ENCODE results near the gene TMEM187.
A peak's percentile ranks its signal among the peaks of the same experiment; 100 is the strongest.
"Not testable (repeated sequence)": the region's sequence is repeated elsewhere in the genome, so short reads cannot be mapped to it uniquely, and the experiment has no call there.

TMEM187 gene

GRCh38 chrX:153971450-153972367 is 845 bp upstream of the TMEM187 start, which contains the start of gene HCFC1:
Gene HCFC1 (minus strand): TSS chrX:153971818. CDS start chrX:153970840, 978 bp downstream.
- DNase-seq (ENCODE audit: low spot score) = peak; percentile 83

DNA sequence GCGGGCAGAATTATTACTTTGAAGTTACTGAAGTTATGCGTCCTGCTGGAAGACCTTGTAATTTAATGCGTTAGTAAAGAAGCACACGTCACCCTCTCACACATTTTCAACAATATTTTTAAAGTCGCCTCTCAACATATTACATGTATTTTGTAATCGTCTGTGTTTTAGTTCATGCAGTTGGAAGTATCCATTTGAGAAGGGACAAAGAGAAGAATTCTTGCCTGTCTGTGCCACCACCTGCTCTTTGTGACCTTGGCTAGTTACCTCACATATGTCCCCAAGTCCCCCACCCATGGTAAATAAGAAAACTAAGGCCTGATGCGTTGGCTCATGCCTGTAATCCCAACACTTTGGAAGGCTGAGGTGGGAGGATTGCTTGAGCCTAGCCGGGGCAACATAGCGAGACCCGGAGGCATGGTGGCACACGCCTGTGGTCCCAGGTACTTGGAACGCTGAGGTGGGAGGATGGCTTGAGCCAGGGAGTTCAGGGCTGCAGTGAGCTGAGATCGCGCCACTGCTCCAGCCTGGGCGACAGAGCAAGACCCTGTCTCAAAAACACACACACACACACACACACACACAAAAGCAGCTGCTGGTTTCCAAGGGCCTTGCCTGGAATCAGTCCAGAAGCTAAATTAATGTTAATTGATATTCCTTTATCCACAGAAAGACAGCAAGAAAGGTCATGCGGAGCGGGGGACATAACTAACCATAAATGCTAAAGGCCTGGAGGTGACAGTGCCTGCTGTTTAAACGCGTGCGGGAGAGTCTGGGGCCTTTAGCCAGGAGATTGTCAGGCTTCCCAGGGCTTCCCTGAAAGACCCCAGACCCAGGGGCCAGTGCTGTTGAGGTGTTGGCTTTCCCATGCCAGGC is 811 bp downstream of the TMEM187 start:
- peak; percentile 22 for DNase-seq (ENCODE audit: low spot score)

GRCh38 chrX:153974003-153974725 is 1.6 kb downstream of the TMEM187 start:
- no peak for DNase-seq (ENCODE audit: low spot score)

DNA sequence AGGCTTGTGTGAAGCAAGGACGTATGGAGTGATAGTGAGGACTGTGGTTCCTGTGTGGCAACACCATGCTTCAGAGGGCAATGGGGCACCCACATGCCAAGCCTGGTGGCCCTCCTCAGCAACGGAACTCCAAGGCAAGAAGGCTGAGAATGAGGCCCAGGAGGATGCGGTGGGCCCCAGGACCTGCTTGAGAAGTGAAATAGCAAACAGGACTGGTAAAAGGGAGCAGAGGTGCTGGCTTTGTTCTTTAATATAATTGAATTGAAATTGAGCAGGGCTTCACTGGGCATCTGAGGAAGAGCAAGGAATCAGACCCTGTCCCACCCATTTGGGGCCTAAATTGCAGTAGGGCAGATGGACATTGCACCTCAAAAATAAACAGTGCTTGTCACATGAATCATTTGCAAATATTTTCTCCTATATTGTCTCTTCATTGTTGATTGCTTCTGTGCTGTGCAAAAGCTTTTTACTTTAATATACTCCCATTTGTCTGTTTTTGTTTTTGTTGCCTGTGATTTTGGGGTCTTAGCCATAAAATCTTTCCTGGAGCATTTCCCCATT is 2.3 kb downstream of the TMEM187 start:
- no peak for DNase-seq (ENCODE audit: low spot score)

DNA sequence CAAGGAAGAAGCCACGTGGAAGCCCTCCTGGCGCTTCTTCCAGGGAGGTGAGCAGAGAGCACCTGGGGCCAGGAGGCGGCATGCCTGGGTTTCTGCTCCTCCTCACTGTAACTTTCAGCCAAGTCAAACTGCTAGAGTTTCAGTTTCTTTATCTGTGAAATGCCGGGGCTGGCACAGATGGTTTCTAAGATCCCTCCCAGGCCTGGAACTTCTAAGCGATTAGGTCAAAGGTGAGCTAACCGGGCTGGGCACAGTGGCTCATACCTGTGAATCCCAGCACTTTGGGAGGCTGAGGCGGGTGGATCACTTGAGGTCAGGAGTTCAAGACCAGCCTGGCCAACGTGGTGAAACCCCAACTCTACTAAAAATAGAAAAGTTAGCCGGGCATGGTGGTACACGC is 7.8 kb downstream of the TMEM187 start:
- not testable (repeated sequence) for DNase-seq (ENCODE audit: low spot score)

DNA sequence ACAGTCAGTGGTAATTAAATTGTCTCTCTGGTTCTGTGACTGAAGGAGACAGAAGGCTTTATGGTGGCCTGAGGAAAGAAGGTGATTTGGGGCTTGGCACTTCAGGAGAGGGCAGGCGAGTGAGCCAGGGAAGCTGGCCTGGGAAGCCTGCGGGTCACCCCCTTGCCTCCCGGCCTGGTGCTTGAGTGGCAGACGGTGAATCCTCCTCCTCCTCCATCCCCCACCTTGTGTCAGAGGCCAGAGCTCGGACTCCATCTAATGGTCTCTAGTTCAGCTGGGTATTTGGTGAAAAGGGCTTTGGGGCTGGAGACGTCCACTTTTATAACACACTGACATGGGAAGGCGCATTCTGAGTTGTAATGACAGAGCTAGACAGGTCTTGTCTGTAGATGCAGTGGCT is 8.7 kb downstream of the TMEM187 start:
- DNase-seq (ENCODE audit: low spot score) = no peak

DNA sequence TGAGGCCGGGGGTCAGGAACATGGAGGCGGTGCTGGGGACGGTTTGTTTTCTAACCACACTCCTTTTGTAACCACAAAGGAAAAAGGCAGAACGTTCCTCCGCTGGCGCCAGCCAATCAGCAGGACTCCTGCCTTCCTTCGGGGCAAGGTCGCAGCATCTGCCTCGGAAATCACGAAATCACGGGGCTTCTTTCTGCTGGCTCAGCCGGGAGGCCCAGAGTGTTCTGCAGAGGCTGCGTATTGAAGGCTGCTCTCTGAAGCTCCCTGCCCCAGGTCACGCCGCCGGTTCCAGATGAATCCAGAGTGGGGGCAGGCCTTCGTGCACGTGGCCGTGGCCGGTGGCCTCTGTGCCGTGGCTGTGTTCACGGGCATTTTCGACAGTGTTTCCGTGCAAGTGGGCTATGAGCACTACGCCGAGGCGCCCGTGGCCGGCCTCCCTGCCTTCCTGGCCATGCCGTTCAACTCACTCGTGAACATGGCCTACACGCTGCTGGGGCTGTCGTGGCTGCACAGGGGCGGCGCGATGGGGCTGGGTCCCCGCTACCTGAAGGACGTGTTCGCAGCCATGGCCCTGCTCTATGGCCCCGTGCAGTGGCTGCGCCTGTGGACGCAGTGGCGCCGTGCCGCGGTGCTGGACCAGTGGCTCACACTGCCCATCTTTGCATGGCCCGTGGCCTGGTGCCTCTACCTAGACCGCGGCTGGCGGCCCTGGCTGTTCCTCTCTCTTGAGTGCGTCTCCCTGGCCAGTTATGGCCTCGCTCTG is 9.4 kb downstream of the TMEM187 start:
- peak; percentile 38 for DNase-seq (ENCODE audit: low spot score)

- DNase-seq (ENCODE audit: low spot score) = no peak
Observed at GRCh38 chrX:153983321-153983801, 10.8 kb downstream of the TMEM187 start.

GRCh38 chrX:153984351-153985178 is 12.0 kb downstream of the TMEM187 start:
- no peak for DNase-seq (ENCODE audit: low spot score)

GRCh38 chrX:153988493-153988892 is 15.9 kb downstream of the TMEM187 start:
- DNase-seq (ENCODE audit: low spot score) = no peak

GRCh38 chrX:153989973-153990655 is 17.6 kb downstream of the TMEM187 start:
- DNase-seq (ENCODE audit: low spot score) = no peak

DNA sequence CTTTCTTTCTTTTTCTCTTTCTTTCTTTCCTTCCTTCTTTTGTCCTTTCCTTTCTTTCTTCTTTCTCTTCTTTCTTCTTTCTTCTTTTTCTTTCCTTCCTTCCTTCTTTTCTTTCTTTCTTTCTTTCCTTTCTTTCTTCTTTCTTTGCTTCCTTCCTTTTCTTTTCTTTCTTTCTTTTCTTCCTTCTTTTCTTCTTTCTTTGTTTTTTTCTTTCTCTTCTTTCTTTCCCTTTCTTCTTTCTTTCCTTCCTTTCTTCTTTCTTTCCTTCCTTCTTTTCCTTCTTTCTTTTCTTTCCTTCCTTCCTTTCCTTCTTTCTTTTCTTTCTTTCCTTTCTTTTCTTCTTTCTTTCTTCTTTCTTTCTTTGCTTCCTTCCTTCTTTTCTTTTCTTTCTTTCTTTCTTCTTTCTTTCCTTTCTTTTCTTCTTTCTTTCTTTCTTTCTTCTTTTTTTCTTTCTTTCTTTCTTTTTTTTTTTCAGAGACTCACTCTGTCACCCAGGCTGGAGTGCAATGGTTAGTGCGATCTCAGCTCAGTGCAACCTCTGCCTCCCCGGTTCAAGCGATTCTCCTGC is 18.5 kb downstream of the TMEM187 start:
- DNase-seq (ENCODE audit: low spot score) = no peak

GRCh38 chrX:153992180-153992579 is 19.6 kb downstream of the TMEM187 start:
- DNase-seq (ENCODE audit: low spot score) = no peak

- no peak for DNase-seq (ENCODE audit: low spot score)
Observed at GRCh38 chrX:153993079-153993478, 20.5 kb downstream of the TMEM187 start.

DNA sequence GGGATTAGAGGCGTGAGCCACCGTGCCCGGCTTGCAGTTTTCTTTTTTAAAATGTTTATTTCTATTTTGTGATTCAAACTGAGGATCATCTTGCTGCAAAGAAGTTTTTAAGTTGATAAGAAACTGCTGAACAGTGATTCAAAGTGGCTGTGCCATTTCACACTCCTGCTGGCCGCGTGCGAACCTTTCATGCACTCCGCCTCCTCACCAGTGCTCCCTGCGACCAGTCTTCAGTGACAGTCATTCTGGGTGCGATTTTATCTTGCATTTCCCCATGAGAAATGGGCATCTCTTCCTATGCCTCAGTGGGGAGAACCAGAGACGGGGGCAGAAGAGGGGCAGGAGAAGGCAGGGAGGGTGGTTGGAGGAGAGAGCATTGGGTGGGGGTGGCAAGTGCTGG is 21.4 kb downstream of the TMEM187 start:
- no peak for DNase-seq (ENCODE audit: low spot score)

DNA sequence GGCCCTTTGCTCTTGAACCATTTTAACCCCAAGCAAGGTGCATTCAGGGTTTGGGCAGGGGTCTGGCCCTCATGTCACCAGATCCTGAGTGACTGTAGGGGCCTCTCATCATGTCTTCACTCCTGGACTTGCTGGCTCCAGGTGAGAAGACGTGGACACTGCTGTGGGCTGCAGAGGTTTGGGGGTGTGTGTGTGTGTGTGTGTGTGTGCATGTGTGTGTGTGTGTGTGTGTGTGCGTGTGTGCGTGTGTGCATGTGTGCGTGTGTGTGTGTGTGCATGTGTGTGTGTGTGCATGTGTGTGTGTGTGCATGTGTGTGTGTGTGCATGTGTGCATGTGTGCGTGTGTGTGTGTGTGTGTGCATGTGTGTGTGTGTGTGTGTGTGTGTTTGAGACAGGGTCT is 21.8 kb downstream of the TMEM187 start:
- DNase-seq (ENCODE audit: low spot score) = not testable (repeated sequence)

DNA sequence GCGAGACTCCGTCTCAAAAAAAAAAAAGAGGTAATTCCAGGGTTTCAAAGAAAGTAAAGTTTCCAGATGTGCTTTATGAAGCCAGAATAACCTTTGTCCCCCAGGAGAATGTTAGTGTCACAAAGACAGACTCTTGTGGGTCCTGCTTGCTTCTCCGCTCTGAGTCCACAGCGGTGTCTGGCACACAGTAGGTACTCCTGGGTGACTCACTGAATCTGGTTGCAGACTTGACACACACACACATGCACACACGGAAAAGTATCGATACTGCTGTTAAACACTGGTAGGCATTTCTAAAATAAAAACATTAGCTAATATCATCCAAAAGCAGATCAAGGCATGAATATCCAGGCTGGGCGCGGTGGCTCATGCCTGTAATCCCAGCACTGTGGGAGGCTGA is 22.9 kb downstream of the TMEM187 start:
- no peak for DNase-seq (ENCODE audit: low spot score)

DNA sequence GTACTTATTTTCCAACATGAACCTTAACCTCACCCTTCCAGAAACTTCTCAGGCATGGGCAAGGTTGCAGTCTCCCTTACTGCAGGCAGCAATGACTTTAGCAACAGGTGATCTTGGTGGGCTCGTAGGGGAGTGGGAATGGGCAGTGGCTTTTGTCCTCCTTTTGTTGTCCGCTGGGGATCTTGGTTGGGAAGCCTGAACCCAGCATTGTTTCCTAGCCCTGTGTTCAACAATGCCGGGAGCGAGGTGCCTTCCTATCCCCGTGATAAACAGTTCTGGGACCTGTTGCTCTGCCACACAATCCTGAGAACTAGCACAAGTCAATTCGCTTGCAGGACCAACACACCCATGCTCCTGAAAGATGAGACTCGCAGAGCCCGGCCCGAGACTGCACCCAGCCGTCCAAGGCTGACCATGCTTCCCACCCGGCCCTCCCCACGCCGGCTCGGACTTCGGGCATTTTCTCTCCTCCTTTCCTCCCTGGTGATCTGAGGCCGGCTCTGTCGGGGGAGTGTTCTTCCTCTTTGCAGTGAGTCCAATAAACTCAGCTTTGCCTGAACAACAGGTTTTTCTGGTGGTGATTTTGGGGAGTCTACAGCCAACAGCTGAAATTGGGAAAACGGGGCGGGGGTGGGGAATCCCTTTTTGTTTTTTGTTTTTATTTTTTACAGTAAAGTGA is 26.9 kb downstream of the TMEM187 start:
- DNase-seq (ENCODE audit: low spot score) = no peak
